HK-2 (cell line): ENCODE measurements around the gene GBF1.
A peak's percentile ranks its signal among the peaks of the same experiment; 100 is the strongest.

Source experiments
- DNase-seq: peaks from one replicate; pipeline ENCODE4 v3.0.0-alpha.2; 2018; ENCODE audit not compliant: unreplicated experiment

Gene GBF1

DNA sequence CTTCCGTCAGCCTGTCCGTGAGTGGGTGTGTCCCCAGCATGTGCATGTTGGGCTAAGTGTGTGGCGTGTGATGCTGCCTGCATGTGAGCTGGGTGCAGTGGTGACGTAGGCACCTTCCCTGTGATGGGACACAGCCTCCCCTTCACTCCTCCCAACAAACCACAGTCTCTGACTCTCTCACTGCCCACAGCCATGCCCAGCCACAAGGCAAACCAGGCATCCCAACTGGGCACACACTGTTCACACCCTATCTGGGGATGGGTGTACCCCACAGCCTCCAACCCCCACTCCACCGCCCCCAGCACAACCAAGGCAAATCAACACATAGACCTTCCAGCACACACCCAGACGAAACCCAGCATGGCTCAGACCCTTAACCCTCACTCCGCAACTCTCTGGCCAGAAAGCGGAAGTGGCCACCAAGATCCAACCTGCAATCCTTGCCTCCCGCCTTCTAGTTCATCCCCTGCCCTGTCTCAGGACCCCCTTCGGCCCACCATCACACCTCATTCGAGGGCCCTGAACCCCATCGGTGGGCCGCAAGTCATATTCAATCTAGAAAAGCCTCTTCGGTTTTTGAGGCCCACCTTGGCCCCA is 162.9 kb downstream of the GBF1 start:
- DNase-seq, result no peak

DNA sequence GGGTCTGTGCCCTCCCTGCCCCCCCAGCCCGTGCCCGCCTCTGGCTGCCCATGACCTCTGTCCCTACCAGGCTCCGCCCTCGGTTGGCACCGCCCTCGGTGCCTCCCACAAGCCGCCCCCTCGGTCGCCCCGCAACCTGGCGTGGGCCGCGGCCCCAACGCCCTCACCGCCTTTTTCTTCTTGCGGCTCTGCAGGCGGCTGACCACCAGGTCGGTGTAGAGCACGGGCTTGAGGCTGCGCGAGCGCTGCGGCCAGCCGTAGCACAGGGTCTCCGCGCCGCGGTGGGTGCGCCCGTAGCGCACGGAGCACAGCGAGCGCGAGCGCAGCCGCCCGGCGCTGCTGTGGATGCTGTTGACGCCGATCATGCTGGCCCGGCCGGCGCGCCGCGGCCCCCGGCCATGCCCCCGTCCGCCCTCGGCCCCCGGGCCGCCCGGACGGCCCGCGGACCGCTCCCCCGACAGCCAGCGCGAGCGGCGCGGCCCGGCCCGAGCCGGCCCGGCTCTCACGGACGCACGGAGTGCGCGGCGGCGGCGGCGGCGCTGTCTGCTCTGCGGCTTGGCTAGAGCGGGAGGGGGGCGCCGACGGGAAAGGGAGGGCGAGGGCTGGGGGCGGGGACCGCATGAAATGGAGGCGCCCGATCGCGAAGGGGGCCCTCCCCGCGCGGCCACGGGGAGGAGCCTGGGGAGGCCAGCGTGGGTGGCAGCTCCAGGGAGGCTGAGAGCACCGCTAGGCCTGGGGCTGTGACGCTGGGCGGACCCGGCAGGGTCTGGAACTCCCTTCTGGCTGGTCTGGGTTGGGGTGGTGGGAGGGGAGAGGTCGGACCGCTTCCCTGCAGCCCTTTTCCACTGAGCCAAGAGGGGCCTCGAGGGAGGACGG is 163.6 kb downstream of the GBF1 start:
- peak; percentile 35 for DNase-seq

DNA sequence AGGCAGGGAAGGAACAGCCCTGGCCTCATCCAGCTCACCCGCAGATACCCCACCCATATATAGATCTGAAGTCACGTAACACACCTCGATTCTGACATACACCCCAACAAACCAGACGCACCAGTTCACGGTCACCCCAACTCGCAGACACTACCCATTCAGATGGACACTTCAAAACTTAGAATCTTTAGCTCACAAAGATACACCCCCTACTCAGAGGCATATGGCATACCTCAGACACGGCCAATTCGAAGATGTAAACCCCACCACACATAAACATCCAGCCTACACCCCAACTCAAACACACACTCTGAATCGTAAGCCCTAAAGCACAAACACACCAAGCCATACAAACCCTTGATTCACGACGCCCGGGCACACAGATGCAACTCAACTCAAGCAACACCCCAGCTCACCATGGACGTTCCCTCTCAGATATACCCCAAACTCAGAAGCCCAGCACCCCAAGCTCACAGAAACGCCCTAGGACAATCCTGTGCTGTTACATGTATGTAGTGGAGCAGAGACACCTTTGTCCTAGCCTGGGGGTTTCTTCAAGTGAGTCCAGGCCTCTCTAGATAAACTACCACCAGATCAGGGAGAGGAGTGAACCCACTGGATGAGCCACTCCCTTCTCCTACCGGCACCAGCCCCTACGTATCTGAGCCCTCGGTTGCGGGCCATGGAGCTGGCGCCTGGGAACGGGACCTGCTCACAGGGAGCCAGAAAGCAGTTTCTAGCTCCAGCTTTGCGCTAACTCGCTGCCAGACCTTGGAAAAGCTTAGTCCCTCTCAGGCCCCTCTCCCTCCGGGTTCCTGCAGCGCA is 164.5 kb downstream of the GBF1 start:
- no peak for DNase-seq

DNA sequence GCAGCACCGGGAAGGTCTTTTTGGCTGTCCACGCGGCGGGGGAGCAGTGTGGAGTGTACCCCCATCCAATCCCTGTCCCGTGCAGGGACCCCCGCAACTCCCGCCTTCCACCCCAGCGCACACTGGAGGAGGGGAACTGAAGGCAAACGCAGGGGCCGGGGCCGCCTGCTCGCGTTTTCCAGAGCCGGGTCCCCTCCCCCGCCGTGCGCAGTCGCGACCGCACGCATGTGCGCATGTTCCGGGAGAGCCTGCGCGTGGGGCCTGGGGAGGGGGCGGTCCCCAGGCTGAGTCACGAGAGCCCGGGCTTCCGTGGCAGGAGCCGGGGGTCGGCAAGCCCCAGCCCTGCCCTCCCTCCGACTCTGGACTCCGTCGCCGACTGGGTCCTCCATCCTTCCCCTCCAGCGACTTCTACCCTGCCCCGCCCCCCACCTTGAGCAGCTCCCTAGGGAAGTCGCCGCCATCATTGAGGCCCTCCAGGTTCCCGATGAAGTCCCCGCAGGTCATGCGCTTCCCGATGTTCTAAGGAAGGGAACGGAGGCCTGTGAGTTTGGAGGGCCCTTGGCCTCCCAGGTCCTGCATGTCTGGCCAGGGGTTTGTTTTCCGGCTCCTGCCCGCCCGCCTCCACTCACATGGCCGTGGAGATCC is 165.2 kb downstream of the GBF1 start:
- no peak for DNase-seq

DNA sequence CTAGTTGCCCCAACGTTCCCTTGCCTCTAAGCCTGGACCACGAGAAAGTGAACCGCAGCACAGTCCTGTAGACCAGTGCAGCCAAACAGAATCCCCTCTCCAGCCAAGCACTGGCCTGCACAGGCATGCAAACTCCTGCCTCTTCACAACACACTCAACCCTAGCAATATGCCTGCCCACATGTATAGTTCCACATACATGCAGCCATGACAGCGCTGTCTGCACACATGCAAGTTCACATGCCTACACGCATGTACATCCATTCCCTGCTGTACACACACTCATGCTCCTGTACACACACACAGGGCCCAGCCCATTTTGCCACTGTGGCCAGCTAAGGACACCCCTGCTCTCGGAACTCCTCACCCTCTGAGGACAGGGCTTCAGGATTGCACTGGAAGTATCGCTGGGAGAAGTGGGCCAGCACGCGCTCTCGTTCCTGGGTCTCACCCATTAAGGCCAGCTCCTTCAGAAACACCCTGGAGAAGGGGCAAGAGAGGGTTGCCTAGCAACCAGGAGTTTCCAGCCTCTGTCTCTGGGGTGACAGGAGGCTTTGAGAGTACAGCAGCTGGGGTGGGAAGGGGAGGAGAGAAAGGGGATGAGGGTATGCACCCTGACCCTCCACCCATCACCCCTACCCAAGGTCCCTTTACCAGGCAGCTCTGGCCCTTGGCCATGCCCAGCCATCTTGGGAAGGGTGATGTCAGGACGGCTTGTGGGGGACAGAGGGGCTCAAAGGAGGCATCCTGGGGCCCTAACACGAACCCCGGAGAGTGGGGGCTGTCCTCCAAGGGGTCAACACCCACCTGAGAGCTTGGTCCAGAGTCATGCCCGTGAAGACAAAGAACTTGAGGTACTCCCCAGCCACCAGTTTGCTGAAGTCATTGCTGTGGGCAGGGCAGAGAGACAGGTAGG is 166.3 kb downstream of the GBF1 start:
- DNase-seq, result no peak

DNA sequence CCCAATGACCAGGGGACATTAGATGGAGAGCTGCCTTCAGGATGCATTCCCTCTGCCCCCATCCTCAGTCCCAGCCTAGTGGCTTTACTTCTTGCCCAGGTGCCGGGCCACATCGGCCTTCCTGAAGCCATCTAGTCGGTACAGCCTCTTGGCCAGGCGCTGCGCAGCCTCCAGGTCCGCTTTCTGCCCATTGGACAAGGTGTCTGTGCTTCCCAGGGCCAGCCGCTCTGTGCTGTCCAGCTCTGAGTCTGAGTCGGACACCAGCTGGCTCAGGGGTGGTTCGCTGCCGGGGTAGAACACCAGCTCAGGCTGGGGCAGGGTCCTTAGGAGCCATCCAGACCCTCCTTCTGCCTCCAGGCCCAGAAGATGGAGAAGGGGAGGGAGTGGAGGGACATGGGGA is 167.0 kb downstream of the GBF1 start:
- no peak for DNase-seq

DNA sequence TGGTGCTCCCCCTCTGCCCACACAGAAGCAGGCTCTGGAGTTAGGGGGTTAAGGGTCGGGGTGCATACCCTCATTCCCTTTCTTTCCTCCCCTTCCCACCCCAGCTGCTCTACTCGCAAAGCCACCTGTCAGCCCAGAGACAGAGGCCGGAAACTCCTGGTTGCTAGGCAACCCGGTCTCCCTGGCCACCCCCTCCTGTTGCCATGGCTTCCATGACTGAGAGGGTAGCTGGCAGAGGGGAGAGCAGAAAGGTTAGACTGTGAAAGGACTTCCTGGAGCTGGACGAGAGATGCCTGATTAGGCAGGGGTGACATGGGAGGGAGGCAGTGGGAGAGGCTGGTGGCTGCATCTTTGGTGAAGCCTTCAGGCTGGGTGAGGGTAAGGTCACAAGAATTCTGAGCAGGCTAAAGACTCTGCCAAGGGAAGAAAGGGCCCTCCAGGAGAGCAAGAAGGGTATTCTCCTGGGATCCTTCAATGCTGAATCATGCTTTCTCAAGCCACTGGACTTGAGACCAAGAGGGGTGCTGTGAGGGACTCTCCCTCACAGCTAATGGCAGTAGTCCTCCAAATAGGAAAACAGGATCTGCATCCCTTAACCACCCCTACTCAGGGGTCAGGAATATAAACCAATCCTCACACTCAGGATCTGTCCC is 167.8 kb downstream of the GBF1 start:
- DNase-seq, result no peak

DNA sequence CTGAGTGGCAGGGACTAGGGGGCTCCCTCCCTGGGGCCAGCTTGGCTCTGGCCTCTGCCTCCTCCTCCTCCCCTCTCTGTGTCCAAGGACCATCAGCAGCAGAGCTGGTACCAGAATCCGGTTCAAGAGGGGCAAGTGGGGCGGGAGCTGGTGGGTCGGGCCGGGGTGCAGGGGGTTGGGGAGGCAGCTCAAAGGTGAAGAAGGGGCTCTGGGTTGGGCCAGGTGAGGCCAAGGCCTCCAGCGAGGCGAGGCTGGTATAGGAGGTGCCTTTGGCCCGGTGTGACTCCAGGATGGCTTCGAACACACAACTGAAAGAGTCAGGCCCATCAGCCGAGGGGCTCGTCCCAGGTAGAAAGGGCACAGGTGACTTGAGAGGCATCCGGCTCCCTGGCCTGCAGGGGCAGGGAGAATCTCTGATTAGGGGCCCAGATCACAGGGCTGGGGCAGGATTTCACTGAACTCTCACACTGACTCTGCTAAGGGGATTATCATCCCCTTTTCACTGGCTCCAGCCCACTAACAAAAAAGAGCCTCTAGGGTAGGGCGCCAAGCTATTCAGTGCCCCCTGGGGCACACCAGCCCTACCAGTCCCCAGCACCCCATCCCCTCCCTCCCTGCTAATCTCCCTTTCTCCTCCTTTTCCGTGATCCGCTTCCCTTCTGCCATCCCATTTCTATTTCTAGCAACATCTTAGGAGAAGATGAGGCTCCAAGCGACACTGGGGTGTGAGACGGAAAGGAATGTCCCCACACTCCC is 168.7 kb downstream of the GBF1 start:
- no peak for DNase-seq

DNA sequence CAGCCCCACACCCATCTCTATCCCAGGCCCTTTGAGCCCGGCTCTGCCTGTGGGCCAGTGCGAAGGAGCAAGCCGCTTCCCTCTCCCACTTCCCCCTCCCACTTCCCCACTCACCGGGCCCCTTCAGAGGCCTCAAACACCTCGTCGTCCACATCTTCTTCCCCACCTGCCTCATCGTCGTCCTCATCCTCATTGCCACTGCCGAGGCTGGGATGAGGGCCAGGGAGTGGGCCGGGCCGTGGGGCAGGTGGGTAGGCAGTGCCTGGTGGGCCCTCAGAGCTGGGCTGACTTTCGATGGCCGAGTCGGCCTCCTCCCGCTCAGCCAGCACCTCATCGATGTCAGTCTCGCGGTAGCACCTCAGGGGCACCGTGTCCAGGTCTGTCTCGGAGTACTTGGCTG is 169.4 kb downstream of the GBF1 start:
- DNase-seq, result no peak

DNA sequence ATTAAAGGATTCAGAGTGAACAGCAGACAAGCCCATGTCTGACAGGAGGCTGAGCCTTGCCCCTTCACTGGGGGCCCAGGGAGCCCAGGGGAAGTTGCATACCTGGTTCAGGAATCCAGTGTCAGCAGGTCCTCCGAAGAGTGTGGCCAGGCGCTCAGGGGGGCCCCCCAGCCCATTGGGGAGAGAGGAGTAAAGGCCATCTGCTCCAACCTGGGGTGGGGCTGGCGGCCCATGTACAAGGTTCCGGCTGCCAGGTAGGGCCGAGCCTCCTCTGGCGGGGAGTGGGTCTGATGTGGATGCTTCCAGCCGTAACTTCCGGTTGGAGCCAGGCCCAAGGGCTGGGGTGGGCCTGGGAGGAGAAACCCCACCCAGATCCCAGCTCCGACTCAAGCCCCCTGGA is 171.0 kb downstream of the GBF1 start:
- no peak for DNase-seq

DNA sequence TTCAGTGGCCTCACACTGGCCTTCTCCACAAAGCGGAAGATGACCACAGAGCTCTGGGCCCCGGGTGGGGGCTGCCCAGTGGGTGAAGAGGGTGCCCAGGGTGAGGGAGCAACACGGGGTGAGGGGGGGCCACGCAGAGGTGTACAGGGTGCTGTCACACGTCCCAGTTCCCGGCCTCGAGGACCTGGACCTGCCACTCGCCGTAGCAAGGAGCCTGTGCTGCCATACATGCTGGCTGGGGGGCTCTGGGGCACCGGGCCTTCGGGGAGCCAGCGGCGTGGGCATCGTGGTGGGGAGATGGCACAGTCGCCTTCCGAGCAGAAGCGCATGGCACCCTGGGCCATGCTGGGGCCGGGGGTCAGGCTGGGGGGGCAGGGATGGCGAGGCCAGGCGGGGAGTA is 171.4 kb downstream of the GBF1 start:
- no peak for DNase-seq

DNA sequence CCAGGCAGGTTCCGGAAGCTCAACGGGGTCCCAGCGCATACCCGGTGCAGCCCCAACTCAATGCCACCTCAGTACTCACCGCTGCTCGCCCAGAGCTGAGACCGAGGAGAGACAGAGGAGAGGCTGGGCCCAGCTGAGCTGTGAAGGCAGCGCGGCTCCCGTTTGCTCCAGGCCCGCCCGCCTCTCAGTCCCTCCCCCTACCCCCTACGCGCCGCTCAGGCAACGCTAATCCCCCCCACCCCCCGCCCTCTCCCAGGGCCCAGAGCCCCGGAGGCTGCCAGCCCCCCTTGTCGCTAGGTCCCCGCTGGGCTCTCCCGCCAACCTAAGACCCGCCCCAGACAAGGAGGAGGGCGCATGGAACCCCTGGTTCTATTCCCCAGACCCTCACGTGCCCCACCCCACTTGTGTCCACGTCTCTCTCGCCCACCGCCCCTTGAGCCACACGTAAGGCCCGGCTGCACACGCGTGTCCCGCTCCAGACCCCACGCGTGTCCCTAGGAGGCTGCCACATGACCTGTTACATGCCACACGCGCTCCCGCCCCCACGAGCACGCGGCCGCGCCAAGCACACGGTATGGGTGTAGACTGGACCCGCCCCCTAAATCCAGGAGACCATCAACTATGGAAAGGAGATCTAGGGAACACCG is 173.4 kb downstream of the GBF1 start, which contains the start of gene PSD:
Gene PSD, minus strand, starts transcription at position 164 of the 647 bp plus-strand sequence. CDS start 1,747 bp downstream, outside the sequence.
- no peak for DNase-seq

DNA sequence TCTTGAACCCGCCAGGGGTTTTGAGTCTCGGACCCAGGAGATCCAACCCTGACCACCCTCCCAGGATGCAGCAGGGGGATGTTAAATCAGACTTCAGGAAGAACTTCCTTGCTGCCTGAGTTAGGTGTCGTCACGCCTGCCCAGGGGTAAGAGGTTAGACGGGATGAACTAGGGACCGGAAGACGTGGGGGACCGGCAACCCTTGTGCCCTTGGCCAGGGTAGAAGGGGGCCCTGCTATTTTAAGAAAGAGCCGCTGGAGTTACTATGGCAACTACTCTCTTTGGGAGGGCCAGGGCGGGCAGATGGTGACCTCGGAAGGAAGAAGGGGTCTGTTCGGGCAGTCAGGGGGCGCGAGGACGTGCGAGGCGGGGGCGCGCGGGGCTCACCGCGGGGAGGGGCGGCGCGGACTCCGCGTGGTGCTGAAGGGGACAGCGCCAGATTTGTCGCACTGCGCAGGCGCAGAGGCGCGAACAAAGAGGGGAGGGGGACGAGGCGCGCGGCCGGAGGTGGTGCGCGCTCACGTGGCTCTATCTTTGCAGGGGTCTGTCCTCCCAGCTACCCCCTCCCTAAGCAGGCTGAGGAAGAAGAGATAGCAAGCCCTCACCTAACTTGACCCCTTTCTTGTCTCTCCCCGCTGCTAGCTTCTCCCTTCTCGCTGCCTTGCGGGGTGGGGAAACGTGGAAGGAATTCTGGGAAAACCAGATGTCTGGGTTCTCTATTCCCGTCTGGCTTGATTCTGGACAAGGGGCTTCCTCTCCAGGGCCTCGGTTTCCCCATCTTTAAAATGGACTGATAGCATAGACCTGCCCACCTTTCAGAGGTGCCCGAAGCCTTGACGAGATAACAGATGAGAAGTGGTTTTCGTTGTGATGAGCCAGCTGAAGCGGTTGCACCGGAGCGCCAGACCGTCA is 174.2 kb downstream of the GBF1 start:
- DNase-seq, result peak; percentile 66

DNA sequence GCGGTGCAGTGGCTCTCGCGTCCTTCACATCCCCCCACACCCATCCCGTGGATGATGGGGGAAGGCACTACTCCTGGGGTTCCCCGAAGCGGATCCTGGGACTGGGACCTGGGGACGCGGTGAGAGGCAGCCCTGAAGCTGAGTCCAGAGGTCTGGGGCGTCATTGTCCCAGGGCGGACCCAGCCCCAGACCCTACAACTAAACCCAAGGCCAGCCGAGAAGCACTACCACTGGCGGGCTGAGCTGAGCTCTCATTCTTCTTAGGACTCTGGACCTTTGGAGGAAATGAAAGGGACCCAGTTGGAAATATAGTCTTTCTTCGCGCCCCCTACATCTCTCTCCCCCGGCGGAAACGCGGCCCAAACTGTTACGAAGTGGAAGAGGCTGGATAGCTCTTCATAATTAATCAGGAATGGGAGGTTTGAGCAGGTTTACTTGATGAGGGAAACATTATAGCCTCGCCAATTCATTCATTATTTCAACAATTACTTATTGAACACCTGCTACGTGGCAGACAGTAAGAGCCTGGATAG is 174.9 kb downstream of the GBF1 start:
- no peak for DNase-seq

DNA sequence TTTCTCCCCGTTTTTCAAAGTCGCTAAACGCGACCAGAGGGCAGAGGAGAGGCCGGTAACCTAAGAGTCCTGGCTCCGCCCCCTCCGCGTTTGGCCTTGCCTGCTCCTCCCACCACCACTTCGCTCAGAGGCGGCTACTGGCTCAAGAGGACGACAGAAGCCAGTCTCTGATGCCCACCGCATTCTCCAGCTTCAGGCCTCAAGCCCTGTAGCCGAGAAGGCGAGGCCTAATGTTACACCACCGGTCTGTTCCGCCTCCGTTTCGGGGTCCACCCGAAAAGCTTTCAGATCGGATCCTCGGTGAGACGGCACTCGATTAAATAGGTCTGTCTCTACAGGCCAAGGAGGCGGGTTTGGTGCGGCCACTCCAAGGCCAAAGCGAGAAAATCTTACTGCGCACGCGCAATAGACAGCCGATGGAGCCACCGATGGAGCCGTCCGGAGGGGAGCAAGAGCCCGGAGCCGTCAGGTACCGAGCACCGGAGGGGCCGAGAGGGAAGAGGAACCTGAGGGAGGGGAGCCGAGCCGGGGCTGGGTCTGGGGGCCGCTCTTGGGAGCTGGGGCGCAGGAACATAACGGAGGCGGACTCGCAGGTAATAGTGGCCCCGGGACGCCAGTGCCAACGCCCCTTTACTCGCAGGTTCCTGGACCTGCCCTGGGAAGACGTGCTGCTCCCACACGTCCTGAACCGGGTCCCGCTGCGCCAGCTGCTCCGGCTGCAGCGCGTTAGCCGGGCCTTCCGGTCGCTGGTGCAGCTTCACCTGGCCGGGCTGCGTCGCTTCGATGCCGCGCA is 175.6 kb downstream of the GBF1 start, which contains the start of gene FBXL15:
Gene FBXL15, plus strand, starts transcription at position 123 of the 793 bp plus-strand sequence. Its CDS starts 294 bp downstream, at position 417.
- DNase-seq, result peak; percentile 99

DNA sequence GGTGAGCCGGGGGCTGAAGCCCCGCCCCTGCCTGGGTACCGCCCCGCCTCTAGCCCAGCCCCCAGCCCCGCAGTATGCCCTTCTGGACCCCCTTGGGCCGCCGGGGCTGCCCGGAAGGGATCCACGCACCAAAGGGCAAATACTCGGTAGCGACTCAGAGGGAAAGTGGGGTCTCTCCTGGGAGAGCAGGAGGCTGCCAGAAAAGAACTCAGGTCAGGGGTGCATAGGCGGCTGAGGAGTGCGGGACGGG is 176.1 kb downstream of the GBF1 start:
- no peak for DNase-seq
